ENCODE measurements around the gene IL2.

IL2 gene

GRCh38 chr4:122456231-122457116 is at the start of gene IL2:
IL2 (minus strand) TSS chr4:122456725; CDS start chr4:122456440, 285 bp downstream.
- FAIRE-seq = no peak

GRCh38 chr4:122503214-122503613 is 46.7 kb upstream of the IL2 start:
- no peak for FAIRE-seq

- no peak for FAIRE-seq
These were observed 44.5 kb upstream of the IL2 start for GRCh38 chr4:122500852-122501501.

GRCh38 chr4:122489061-122489460 is 32.5 kb upstream of the IL2 start:
- no peak for FAIRE-seq

- no peak for FAIRE-seq
These were observed 27.0 kb upstream of the IL2 start for GRCh38 chr4:122483481-122483880.

- FAIRE-seq = no peak
These were observed 25.4 kb upstream of the IL2 start for GRCh38 chr4:122481766-122482405.

- FAIRE-seq = no peak
These were observed 24.3 kb upstream of the IL2 start for GRCh38 chr4:122480655-122481487.

GRCh38 chr4:122479935-122480416 is 23.5 kb upstream of the IL2 start:
- no peak for FAIRE-seq

GRCh38 chr4:122476745-122477144 is 20.2 kb upstream of the IL2 start:
- FAIRE-seq = no peak

- no peak for FAIRE-seq
These were observed 19.6 kb upstream of the IL2 start for GRCh38 chr4:122476126-122476525.

- no peak for FAIRE-seq
These were observed 18.7 kb upstream of the IL2 start for GRCh38 chr4:122475233-122475632.

GRCh38 chr4:122469457-122469856 is 12.9 kb upstream of the IL2 start:
- no peak for FAIRE-seq

- no peak for FAIRE-seq
These were observed 2.1 kb upstream of the IL2 start for GRCh38 chr4:122458625-122459024.

- no peak for FAIRE-seq
These were observed 3.0 kb downstream of the IL2 start for GRCh38 chr4:122453384-122453995.

- peak; percentile 48 for FAIRE-seq
These were observed 5.7 kb downstream of the IL2 start for GRCh38 chr4:122450847-122451246.

- FAIRE-seq = no peak
These were observed 22.2 kb downstream of the IL2 start for GRCh38 chr4:122434285-122434684.

- FAIRE-seq = no peak
These were observed 25.2 kb downstream of the IL2 start for GRCh38 chr4:122431351-122431750.

- no peak for FAIRE-seq
These were observed 33.3 kb downstream of the IL2 start for GRCh38 chr4:122423246-122423645.

- no peak for FAIRE-seq
These were observed 44.0 kb downstream of the IL2 start for GRCh38 chr4:122412547-122412946.

- FAIRE-seq = no peak
These were observed 52.7 kb downstream of the IL2 start for GRCh38 chr4:122403861-122404260.
